ENCODE data around the gene PUS7L. TPM values are rescaled to one million over a fixed set of nuclear protein-coding genes. Genes with fewer than 3 reads are reported as not detected.

Gene PUS7L
- total and polyA plus RNA-seq, 2 experiments from 2014 or later: 15.0 to 23.1 TPM

DNA sequence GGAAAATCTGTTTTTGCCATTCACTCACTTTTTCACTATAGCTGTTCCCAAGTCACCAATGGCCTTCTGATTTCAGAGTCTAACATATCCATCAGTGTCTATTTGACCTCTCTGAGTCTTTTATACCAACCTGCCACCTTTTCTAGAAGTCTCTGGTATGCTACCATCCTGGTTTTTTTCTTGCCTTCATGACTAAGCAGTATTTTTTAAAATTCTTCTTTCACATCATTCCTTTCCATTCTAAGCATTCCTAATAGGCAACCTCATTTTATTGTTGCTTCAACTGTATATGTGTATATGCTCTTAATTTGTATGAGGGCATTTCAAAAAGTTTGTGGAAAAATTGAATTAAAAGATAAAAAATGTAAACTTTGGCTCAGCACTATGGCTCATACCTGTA lies 5.2 kb upstream of the PUS7L start:
- Histone ChIP-seq H3K4me3 (no peak overlapping the region), H3K36me3 (ENCODE audit: low read depth) (no peaks in the 10 kb centered on the region), H4K20me1 (ENCODE audit: insufficient read depth) (no peaks in the 10 kb centered on the region), H3K9me2 (ENCODE audit: insufficient read depth) (no peaks in the 10 kb centered on the region), H2AFZ (no peak overlapping the region), H3K9me3 (ENCODE audit: low read depth) (no peaks in the 10 kb centered on the region), H3K27me3 (replicated peaks; ENCODE audit: insufficient read depth) (no peaks in the 10 kb centered on the region), H3F3A (ENCODE audit: insufficient read depth) (no peaks in the 10 kb centered on the region), H3K4me2 (ENCODE audit: unreplicated experiment) (no peak overlapping the region), H3K79me2 (ENCODE audit: insufficient read depth) (peaks cover 33% of the 10 kb centered on the region), H3K27ac (no peak overlapping the region), H3K4me1 (ENCODE audit: insufficient read depth) (peaks cover 18% of the 10 kb centered on the region; the same call in 1 of the 2 replicates), H3K9ac (no peak overlapping the region)
- in situ Hi-C loops (cut with MboI): no loop called here
- DNase-seq: peak; percentile 28
- TF ChIP-seq EZH2phosphoT487 (IDR thresholded peaks at IDR 0.05; ENCODE audit: insufficient read depth, low read depth): no peak
- TF ChIP-seq EZH2 (IDR thresholded peaks at IDR 0.05; ENCODE audit: insufficient read depth, poor library complexity, severe bottlenecking): no peak

DNA sequence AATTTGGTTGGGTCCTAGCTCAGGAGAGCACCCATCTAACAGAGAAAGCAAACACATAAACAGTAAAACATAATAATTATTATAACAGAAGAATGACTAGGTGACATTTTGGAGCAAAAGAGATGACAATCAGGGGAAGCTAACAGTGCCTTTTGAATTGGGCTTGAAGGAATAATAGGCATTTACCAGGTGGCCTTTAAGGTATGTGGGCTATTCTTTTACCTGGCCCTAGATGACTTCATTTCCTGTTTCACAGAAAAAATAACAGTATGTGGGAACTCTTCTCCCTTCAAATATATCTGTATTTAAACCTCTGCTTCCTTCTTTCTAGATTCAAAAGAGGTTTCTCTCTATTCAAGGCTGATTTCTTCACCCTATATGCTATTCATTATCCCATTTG lies 4.0 kb upstream of the PUS7L start:
- Histone ChIP-seq H3K36me3 (ENCODE audit: low read depth) (no peaks in the 10 kb centered on the region), H3F3A (ENCODE audit: insufficient read depth) (no peaks in the 10 kb centered on the region), H3K4me2 (ENCODE audit: unreplicated experiment) (no peak overlapping the region), H3K4me1 (ENCODE audit: insufficient read depth) (peaks cover 23% of the 10 kb centered on the region), H2AFZ (no peak overlapping the region), H4K20me1 (ENCODE audit: insufficient read depth) (no peaks in the 10 kb centered on the region), H3K4me3 (no peak overlapping the region), H3K27ac (no peak overlapping the region), H3K27me3 (replicated peaks; ENCODE audit: insufficient read depth) (no peaks in the 10 kb centered on the region), H3K9me3 (ENCODE audit: low read depth) (no peaks in the 10 kb centered on the region), H3K9ac (no peak overlapping the region), H3K79me2 (ENCODE audit: insufficient read depth) (peaks cover 41% of the 10 kb centered on the region), H3K9me2 (ENCODE audit: insufficient read depth) (no peaks in the 10 kb centered on the region)
- no peak for DNase-seq
- no peak for TF ChIP-seq EZH2 (IDR thresholded peaks at IDR 0.05; ENCODE audit: insufficient read depth, poor library complexity, severe bottlenecking)
- TF ChIP-seq EZH2phosphoT487 (IDR thresholded peaks at IDR 0.05; ENCODE audit: insufficient read depth, low read depth): no peak
- in situ Hi-C loops (cut with MboI): no loop called here

DNA sequence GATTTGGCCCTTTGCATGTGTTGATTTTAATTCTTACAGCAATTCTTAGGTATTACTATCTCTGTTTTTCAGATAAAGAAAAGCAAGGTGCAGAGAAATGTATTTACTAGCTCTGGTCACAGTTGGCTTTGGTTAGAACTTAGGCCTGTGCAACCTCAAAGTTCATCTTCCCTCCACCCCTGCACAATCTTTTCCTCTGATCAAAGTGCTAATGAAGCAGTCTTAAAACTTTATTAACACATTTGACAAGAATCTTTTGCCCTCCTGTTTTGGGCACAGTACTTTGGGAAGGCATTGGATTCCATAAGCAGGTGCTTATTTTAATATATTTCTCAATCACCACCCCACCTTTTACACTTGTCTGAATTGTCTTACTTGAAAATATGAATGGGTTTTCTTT lies 2.9 kb upstream of the PUS7L start:
- in situ Hi-C loops (cut with MboI): no loop called here
- Histone ChIP-seq H3K27me3 (replicated peaks; ENCODE audit: insufficient read depth) (no peaks in the 10 kb centered on the region), H3K9me2 (ENCODE audit: insufficient read depth) (no peaks in the 10 kb centered on the region), H3K36me3 (ENCODE audit: low read depth) (no peaks in the 10 kb centered on the region), H3K9me3 (ENCODE audit: low read depth) (no peaks in the 10 kb centered on the region), H3K4me2 (ENCODE audit: unreplicated experiment) (no peak overlapping the region), H3K9ac (no peak overlapping the region), H3K4me1 (ENCODE audit: insufficient read depth) (peaks cover 27% of the 10 kb centered on the region), H3K4me3 (no peak overlapping the region), H4K20me1 (ENCODE audit: insufficient read depth) (no peaks in the 10 kb centered on the region), H3K27ac (no peak overlapping the region), H3F3A (ENCODE audit: insufficient read depth) (no peaks in the 10 kb centered on the region), H2AFZ (no peak overlapping the region), H3K79me2 (ENCODE audit: insufficient read depth) (peaks cover 52% of the 10 kb centered on the region)
- no peak for DNase-seq
- TF ChIP-seq EZH2 (IDR thresholded peaks at IDR 0.05; ENCODE audit: insufficient read depth, poor library complexity, severe bottlenecking) (no peak), EZH2phosphoT487 (IDR thresholded peaks at IDR 0.05; ENCODE audit: insufficient read depth, low read depth) (no peak)

DNA sequence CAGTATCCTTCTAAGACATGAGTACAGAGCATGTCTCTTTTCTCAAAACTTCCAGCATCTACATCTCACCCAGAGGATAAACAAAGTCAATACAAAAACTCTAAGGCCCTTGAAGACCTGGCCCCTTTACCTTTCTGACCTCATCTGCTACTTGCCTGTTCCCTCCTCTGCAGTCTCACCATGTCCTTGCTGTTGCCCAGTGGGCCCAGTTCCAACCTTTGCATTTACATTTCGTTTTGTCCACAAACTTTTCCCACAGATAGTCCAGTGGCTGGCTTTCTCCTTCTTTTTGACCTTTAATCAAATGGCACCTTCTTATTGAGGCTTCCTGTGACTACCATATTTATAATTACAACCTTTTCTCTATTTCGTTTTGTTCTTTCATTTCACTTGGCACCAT lies 1.8 kb upstream of the PUS7L start:
- H3K27ac ChIP-seq: no peak overlapping the region
- in situ Hi-C loops (cut with MboI): no loop called here
- 76 to 88% methylated on average over 2 of the region's 2 CpGs for WGBS, 2 experiments (ENCODE audit: low coverage in 1 of 2, low lambda C conversion rate in 2 of 2, missing lambda C conversion rate in 2 of 2)
- H3K4me1 ChIP-seq (ENCODE audit: insufficient read depth): peaks cover 22% of the 10 kb centered on the region
- no peaks in the 10 kb centered on the region for H3K9me2 ChIP-seq (ENCODE audit: insufficient read depth)
- no peaks in the 10 kb centered on the region for H3F3A ChIP-seq (ENCODE audit: insufficient read depth)
- H3K9ac ChIP-seq: no peak overlapping the region
- no peaks in the 10 kb centered on the region for H4K20me1 ChIP-seq (ENCODE audit: insufficient read depth)
- no peak for TF ChIP-seq EZH2 (IDR thresholded peaks at IDR 0.05; ENCODE audit: insufficient read depth, poor library complexity, severe bottlenecking)
- no peak for TF ChIP-seq EZH2phosphoT487 (IDR thresholded peaks at IDR 0.05; ENCODE audit: insufficient read depth, low read depth)
- peak overlapping the region; percentile 95; the same call in 1 of the 2 replicates for H3K4me3 ChIP-seq
- DNase-seq: no peak
- no peaks in the 10 kb centered on the region for H3K27me3 ChIP-seq (replicated peaks; ENCODE audit: insufficient read depth)
- H2AFZ ChIP-seq: no peak overlapping the region
- H3K9me3 ChIP-seq (ENCODE audit: low read depth): no peaks in the 10 kb centered on the region
- peak overlapping the region; percentile 29 for H3K4me2 ChIP-seq (ENCODE audit: unreplicated experiment)
- H3K79me2 ChIP-seq (ENCODE audit: insufficient read depth): peaks cover 57% of the 10 kb centered on the region
- no peaks in the 10 kb centered on the region for H3K36me3 ChIP-seq (ENCODE audit: low read depth)

DNA sequence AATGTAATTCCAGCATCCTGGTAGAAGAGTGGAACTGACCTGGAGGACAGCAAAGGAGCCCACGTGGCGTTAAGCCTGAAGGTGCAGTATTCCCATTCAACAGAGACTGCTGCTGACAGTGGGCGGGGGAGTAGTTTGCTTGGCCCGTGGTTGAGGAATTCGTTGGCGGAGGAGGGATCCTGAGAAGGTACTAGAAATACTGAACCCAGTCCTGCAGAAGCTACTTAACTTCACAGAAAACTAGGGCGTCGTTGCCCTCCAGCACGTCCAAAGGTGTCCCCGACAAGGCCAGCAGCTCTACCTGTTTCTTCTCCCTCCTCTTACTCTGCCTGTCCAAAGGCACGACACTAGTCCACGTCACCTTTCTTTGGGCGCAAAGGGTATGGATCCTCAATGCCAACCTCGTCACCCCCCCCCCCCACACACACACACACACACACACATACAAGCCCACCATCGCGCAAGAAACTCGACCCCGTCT lies 303 bp downstream of the PUS7L start:
- Histone ChIP-seq H3K9me3 (ENCODE audit: low read depth) (no peaks in the 10 kb centered on the region), H2AFZ (peak overlapping the region; percentile 99), H3K9me2 (ENCODE audit: insufficient read depth) (no peaks in the 10 kb centered on the region), H3K4me1 (ENCODE audit: insufficient read depth) (peaks cover 22% of the 10 kb centered on the region), H3K27me3 (replicated peaks; ENCODE audit: insufficient read depth) (no peaks in the 10 kb centered on the region), H3F3A (ENCODE audit: insufficient read depth) (no peaks in the 10 kb centered on the region), H3K4me3 (peak overlapping the region; percentile 95), H3K36me3 (ENCODE audit: low read depth) (peaks cover 15% of the 10 kb centered on the region; the same call in 1 of the 2 replicates), H3K27ac (peak overlapping the region; percentile 77; the same call in 1 of the 2 replicates), H3K4me2 (ENCODE audit: unreplicated experiment) (peak overlapping the region; percentile 92), H4K20me1 (ENCODE audit: insufficient read depth) (no peaks in the 10 kb centered on the region), H3K79me2 (ENCODE audit: insufficient read depth) (peaks cover 67% of the 10 kb centered on the region), H3K9ac (peak overlapping the region; percentile 91)
- no peak for TF ChIP-seq EZH2phosphoT487 (IDR thresholded peaks at IDR 0.05; ENCODE audit: insufficient read depth, low read depth)
- no peak for TF ChIP-seq EZH2 (IDR thresholded peaks at IDR 0.05; ENCODE audit: insufficient read depth, poor library complexity, severe bottlenecking)
- DNase-seq: peak; percentile 71
- WGBS, 2 experiments (ENCODE audit: low coverage in 1 of 2, low lambda C conversion rate in 2 of 2, missing lambda C conversion rate in 2 of 2): 1 to 3% methylated on average over 11 to 18 of the region's 18 CpGs
- in situ Hi-C loops (cut with MboI): no loop called here
